Measurements from ENCODE around the gene FMNL2. TPM values are rescaled to one million over a fixed set of nuclear protein-coding genes. Genes with fewer than 3 reads are reported as not detected.

The FMNL2 gene
- total and polyA plus RNA-seq, 2 of the 4 experiments (the other 2 are of a cell fraction) = 10.9 to 11.4 TPM

DNA sequence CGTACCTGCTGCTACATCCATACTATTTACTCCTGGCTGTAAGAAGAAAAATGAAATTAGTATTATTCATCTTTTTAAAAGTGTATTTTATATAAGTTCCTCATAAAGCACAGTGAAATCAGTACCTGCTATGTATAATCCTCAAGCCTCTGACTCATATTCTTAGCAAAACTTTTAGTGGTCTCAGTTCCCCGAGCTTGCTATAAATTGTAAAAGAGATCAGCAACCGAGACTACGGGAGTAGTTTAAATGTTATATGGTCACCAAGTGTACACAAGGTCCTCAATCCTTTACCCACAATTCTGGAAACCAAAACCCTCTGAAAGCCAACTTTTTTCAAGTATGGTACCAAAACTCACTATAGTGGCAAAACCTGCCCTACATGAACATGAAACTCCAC lies 358.1 kb downstream of the FMNL2 start:
- Histone ChIP-seq H2AFZ (replicated peaks; ENCODE audit: low read length, poor library complexity) (no peak overlapping the region), H3K4me2 (ENCODE audit: low read depth, low read length) (no peak overlapping the region), H3K4ac (ENCODE audit: low read depth, low read length) (no peak overlapping the region), H3K4me1 (ENCODE audit: control insufficient read depth, insufficient read depth, low read length) (peaks cover 2% of the 10 kb centered on the region; the same call in 1 of the 2 replicates), H3K36me3 (ENCODE audit: control insufficient read depth, insufficient read depth, low read length) (peaks cover 8% of the 10 kb centered on the region), H3K27ac (ENCODE audit: insufficient read depth, low read length) (no peak overlapping the region), H3K9me1 (ENCODE audit: insufficient read depth, low read length) (no peaks in the 10 kb centered on the region), H3K23ac (ENCODE audit: low read depth, low read length) (no peak overlapping the region), H2BK5ac (ENCODE audit: low read depth, low read length, poor library complexity, severe bottlenecking) (no peak overlapping the region), H4K5ac (ENCODE audit: low read depth, low read length) (no peak overlapping the region), H3K79me1 (ENCODE audit: low read depth in 1 of 2, low read length in 2 of 2) (peaks cover 16 to 21% of the 10 kb centered on the region in 2 experiments), H3K14ac (replicated peaks; ENCODE audit: low read depth, low read length) (no peak overlapping the region), H2BK15ac (ENCODE audit: low read depth, low read length) (no peak overlapping the region), H3K18ac (ENCODE audit: low read depth, low read length) (no peak overlapping the region), H3K9me3 (ENCODE audit: control insufficient read depth, insufficient read depth, low read length) (no peaks in the 10 kb centered on the region), H2BK120ac (ENCODE audit: low read depth, low read length) (no peak overlapping the region), H4K20me1 (ENCODE audit: insufficient read depth, low read length) (peaks cover 5% of the 10 kb centered on the region; the same call in 1 of the 2 replicates), H3K56ac (ENCODE audit: extremely low read depth, insufficient read depth, low read length) (no peak overlapping the region), H3K4me3 (ENCODE audit: insufficient read depth, low read depth, low read length) (no peak overlapping the region), H3K9ac (ENCODE audit: low read depth, low read length) (no peak overlapping the region), H4K8ac (ENCODE audit: low read depth in 2 of 2, low read length in 2 of 2) (no peak overlapping the region), H4K91ac (ENCODE audit: insufficient read depth, low read depth, low read length) (no peak overlapping the region), H2BK20ac (ENCODE audit: low read depth, low read length) (no peak overlapping the region), H2AK5ac (ENCODE audit: low read depth, low read length) (no peak overlapping the region), H3K27me3 (ENCODE audit: control insufficient read depth, insufficient read depth, low read length) (no peaks in the 10 kb centered on the region), H2AK9ac (replicated peaks; ENCODE audit: low read depth, low read length, poor library complexity) (no peak overlapping the region)
- ATAC-seq (ENCODE audit: low read depth) (no peak), DNase-seq (no peak)
- intact Hi-C loops (cut with micrococcal nuclease) (no loop called here), in situ Hi-C loops (cut with MboI; ENCODE audit: low sequenced_read_pairs) (no loop called here), dilution Hi-C loops (cut with HindIII; ENCODE audit: low sequenced_read_pairs, unreplicated experiment) (no loop called here)
- no CpG with 5 or more reads among the region's 4 CpGs for WGBS, 2 experiments (ENCODE audit: extremely low coverage in 2 of 2, insufficient read length in 1 of 2)
- TF ChIP-seq FOS (IDR thresholded peaks at IDR 0.05; ENCODE audit: low read depth, low read length) = no peak
- TF ChIP-seq NFE2L2 (IDR thresholded peaks at IDR 0.05; ENCODE audit: low read depth, low read length) = no peak
- no peak for TF ChIP-seq MXI1 (IDR thresholded peaks at IDR 0.05; ENCODE audit: borderline replicate concordance, low read depth, low read length)
- TF ChIP-seq CEBPB (IDR thresholded peaks at IDR 0.05; ENCODE audit: low read depth, low read length) = no peak
- no peak for TF ChIP-seq MAZ (IDR thresholded peaks at IDR 0.05; ENCODE audit: borderline replicate concordance, low read depth, low read length)
- no peak for TF ChIP-seq MAFK (IDR thresholded peaks at IDR 0.05; ENCODE audit: low read depth, low read length)
- POLR2A ChIA-PET (ENCODE audit: unreplicated experiment) = no interaction called here
- CTCF ChIA-PET = interaction anchor here (0.9 kb wide), 1 partner anchor 517 kb away, joined by 3 read pairs; the partner anchor contains the start of gene STAM2
- no TSS peak for BruUV-seq (replicated peaks)

Measured in IMR-90 (cell line).